DND-41 (cell line): ENCODE results near the gene CFAP77.

Source experiments
- ATAC-seq: fragments of 200-7000 bp; cut with Tn5 transposase; 3 replicates; pipeline ENCODE4 v1.9.1; 2021; ENCODE audit warnings: low read depth; ENCODE audit not compliant: insufficient read depth
- DNase-seq: peaks from one replicate; pipeline ENCODE4 v3.0.0-alpha.2; 2020
- H2AFZ ChIP-seq: 2 replicates; pipeline ENCODE4 v1.6.0; 2012; ENCODE audit warnings: low read depth, low read length
- H3K27ac ChIP-seq: 2 replicates; pipeline ENCODE4 v1.5.1; 2012; ENCODE audit warnings: low read length, inconsistent platforms
- H3K27me3 ChIP-seq: fragments of 200-600 bp; sonication (generic); 2 replicates; pipeline ENCODE4 v1.6.0; 2012; ENCODE audit warnings: low read length, mild to moderate bottlenecking, inconsistent platforms; ENCODE audit not compliant: insufficient read depth, poor library complexity
- H3K36me3 ChIP-seq: 2 replicates; pipeline ENCODE4 v1.5.1; 2012; ENCODE audit warnings: low read length, inconsistent platforms; ENCODE audit not compliant: insufficient read depth
- H3K4me1 ChIP-seq: 2 replicates; pipeline ENCODE4 v1.5.1; 2012; ENCODE audit warnings: mild to moderate bottlenecking, low read length; ENCODE audit not compliant: insufficient read depth
- H3K4me2 ChIP-seq: 2 replicates; pipeline ENCODE4 v1.6.0; 2012; ENCODE audit warnings: mild to moderate bottlenecking, moderate library complexity, low read length, inconsistent platforms; ENCODE audit not compliant: insufficient read depth
- H3K4me3 ChIP-seq, 2 experiments: fragments of 200-600 bp in 1 of 2; shearing (Covaris generic) in 1 of 2; 2 replicates each; pipeline ENCODE4 v1.5.1; 2012 to 2016; ENCODE audit warnings: inconsistent platforms in 2 of 2, low read length in 2 of 2, mild to moderate bottlenecking in 2 of 2, low read depth in 1 of 2, moderate library complexity in 1 of 2
- H3K79me2 ChIP-seq: 2 replicates; pipeline ENCODE4 v1.6.0; 2012; ENCODE audit warnings: low read length, inconsistent platforms; ENCODE audit not compliant: insufficient read depth
- H3K9ac ChIP-seq: 2 replicates; pipeline ENCODE4 v1.6.0; 2012; ENCODE audit warnings: low read depth, mild to moderate bottlenecking, inconsistent platforms, low read length, moderate library complexity
- H3K9me3 ChIP-seq: 2 replicates; pipeline ENCODE4 v1.5.1; 2012; ENCODE audit warnings: low read length, moderate library complexity, mild to moderate bottlenecking, inconsistent platforms; ENCODE audit not compliant: insufficient read depth, severe bottlenecking
- H4K20me1 ChIP-seq: 2 replicates; pipeline ENCODE4 v1.6.0; 2012; ENCODE audit warnings: low read length; ENCODE audit not compliant: insufficient read depth
- EZH2 ChIP-seq: IDR thresholded peaks from 3 replicates; pipeline ENCODE4 v1.6.1; 2012; ENCODE audit warnings: borderline replicate concordance, low read depth, mild to moderate bottlenecking, moderate library complexity, low read length, inconsistent platforms; ENCODE audit not compliant: severe bottlenecking
- TF ChIP-seq, protein P1 (sequence below): IDR thresholded peaks from 2 replicates; pipeline ENCODE4 v1.5.1; 2012; ENCODE audit warnings: borderline replicate concordance, low read length, moderate library complexity, mild to moderate bottlenecking; ENCODE audit not compliant: poor library complexity, severe bottlenecking; ENCODE audit errors: extremely low read depth

The CFAP77 gene

GRCh38 chr9:132489536-132489935, 79.5 kb downstream of the CFAP77 start:
- Histone ChIP-seq H3K4me3 (no peak overlapping the region), H4K20me1 (no peaks in the 10 kb centered on the region; the same call in 1 of the 2 replicates), H3K4me1 (peaks cover 20% of the 10 kb centered on the region), H3K79me2 (no peaks in the 10 kb centered on the region), H3K9me3 (no peaks in the 10 kb centered on the region), H2AFZ (no peak overlapping the region), H3K27ac (no peak overlapping the region), H3K27me3 (no peaks in the 10 kb centered on the region), H3K4me2 (no peak overlapping the region), H3K36me3 (no peaks in the 10 kb centered on the region), H3K9ac (no peak overlapping the region)
- no peak for DNase-seq
- TF ChIP-seq, protein P1, sequence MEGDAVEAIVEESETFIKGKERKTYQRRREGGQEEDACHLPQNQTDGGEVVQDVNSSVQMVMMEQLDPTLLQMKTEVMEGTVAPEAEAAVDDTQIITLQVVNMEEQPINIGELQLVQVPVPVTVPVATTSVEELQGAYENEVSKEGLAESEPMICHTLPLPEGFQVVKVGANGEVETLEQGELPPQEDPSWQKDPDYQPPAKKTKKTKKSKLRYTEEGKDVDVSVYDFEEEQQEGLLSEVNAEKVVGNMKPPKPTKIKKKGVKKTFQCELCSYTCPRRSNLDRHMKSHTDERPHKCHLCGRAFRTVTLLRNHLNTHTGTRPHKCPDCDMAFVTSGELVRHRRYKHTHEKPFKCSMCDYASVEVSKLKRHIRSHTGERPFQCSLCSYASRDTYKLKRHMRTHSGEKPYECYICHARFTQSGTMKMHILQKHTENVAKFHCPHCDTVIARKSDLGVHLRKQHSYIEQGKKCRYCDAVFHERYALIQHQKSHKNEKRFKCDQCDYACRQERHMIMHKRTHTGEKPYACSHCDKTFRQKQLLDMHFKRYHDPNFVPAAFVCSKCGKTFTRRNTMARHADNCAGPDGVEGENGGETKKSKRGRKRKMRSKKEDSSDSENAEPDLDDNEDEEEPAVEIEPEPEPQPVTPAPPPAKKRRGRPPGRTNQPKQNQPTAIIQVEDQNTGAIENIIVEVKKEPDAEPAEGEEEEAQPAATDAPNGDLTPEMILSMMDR, result no peak
- no peak for TF ChIP-seq EZH2
- no peak for ATAC-seq

DNA sequence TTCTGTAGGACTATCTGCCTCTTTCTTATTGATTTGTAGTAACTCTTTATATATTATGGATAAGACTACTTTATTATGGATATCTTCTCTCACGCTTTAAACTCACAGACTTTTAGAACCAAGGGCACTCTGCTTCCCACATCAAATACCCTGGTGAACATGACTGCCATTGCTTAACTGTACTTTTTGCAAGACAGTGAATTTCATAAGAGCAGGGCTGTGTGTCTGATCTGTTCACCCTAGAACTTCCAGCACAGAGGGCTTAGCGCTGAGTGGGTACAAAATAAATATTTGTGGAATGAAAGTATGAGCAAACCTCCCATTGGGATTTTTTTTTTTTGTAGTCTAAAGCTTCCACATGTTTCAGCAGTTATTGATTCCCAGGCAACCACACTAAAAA, 84.8 kb downstream of the CFAP77 start:
- Histone ChIP-seq H3K79me2 (no peaks in the 10 kb centered on the region), H3K36me3 (no peaks in the 10 kb centered on the region), H3K4me1 (no peaks in the 10 kb centered on the region), H3K4me2 (no peak overlapping the region), H3K27me3 (no peaks in the 10 kb centered on the region), H4K20me1 (no peaks in the 10 kb centered on the region), H2AFZ (no peak overlapping the region), H3K27ac (no peak overlapping the region), H3K9ac (no peak overlapping the region), H3K9me3 (no peaks in the 10 kb centered on the region), H3K4me3 (no peak overlapping the region)
- ATAC-seq, result no peak
- TF ChIP-seq, protein P1, result no peak
- no peak for TF ChIP-seq EZH2
- no peak for DNase-seq

DNA sequence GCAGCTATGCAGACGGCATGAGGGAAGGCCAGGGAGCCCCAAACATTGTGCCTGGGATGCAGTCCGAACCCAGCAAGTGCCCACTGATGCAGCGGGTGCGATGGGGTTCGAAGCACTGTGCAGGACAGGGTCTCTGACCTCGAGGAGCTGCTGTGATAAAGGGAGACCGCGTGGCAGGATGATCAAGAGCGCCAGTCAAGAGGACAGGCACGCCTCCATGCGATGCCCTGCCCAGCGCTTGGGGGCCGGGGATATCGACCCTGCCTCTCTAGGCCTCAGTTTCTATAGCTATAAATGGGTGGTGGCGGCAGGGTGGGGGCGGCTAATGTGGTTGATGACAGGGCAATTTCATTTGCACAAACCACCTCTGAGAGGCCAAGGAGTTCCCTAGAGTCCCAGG, 87.7 kb downstream of the CFAP77 start:
- TF ChIP-seq EZH2, result no peak
- TF ChIP-seq, protein P1, result no peak
- Histone ChIP-seq H3K4me3 (no peak overlapping the region), H2AFZ (no peak overlapping the region), H3K4me2 (no peak overlapping the region), H3K79me2 (no peaks in the 10 kb centered on the region), H3K27ac (no peak overlapping the region), H3K4me1 (no peaks in the 10 kb centered on the region), H3K9ac (no peak overlapping the region), H4K20me1 (no peaks in the 10 kb centered on the region), H3K9me3 (no peaks in the 10 kb centered on the region), H3K36me3 (no peaks in the 10 kb centered on the region), H3K27me3 (no peaks in the 10 kb centered on the region)
- DNase-seq, result no peak
- no peak for ATAC-seq

DNA sequence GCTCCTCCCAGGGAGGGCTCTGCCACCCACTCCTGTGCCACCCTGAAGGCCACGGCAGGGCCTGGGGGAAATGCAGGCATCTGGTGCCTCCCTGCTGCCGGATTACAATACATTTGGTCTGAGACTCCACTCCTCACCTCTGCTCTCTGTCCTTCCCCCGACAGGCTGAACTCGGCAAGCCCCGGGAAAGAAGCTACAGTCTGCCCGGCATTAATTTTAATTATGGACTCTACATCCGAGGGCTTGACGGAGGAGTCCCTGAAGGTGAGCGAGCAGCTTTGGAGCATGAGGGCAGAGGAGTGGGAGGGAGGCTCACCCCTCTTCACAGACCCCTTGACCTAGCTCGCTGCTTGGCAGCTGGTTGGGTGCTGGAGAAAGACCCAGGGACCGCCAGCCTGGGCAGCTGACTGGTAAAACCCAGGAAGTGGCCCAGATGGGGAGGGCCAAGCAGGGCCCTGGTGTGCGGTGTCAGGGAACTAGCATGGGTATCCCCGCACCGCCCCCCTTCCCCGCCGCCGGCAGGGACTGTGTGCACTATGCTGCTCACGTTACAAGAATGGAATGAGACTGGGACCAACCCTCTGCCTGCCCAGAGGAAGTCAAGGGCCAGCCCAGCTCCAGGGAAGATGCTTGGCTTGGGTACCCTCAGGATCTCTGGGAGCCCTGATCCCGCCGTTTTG, 88.7 kb downstream of the CFAP77 start:
- Histone ChIP-seq H3K9ac (no peak overlapping the region), H3K9me3 (no peaks in the 10 kb centered on the region), H3K27me3 (no peaks in the 10 kb centered on the region), H3K4me3 (no peak overlapping the region), H3K79me2 (no peaks in the 10 kb centered on the region), H2AFZ (no peak overlapping the region), H3K4me2 (no peak overlapping the region), H3K27ac (no peak overlapping the region), H3K36me3 (no peaks in the 10 kb centered on the region), H3K4me1 (no peaks in the 10 kb centered on the region), H4K20me1 (no peaks in the 10 kb centered on the region)
- ATAC-seq (no peak), DNase-seq (no peak)
- no peak for TF ChIP-seq EZH2
- TF ChIP-seq, protein P1, result no peak
